ENCODE measurements around the gene KCNJ11. TPM values are rescaled to one million over a fixed set of nuclear protein-coding genes. Genes with fewer than 3 reads are reported as not detected.

Gene KCNJ11
- total and polyA plus RNA-seq, 9 donors = 12.9 to 23.5 (median 16.9) TPM

- H3K9me3 ChIP-seq (replicated peaks; ENCODE audit: control insufficient read depth, low read depth, low read length) = no peaks in the 10 kb centered on the region
- 100% methylated on average over 1 of the region's 6 CpGs for WGBS (ENCODE audit: insufficient coverage)
- H3K36me3 ChIP-seq (ENCODE audit: control insufficient read depth, insufficient read depth, low read length) = no peaks in the 10 kb centered on the region
- H3K27ac ChIP-seq (ENCODE audit: low read length) = no peak overlapping the region
- peaks cover 8% of the 10 kb centered on the region for H3K27me3 ChIP-seq (ENCODE audit: control insufficient read depth, insufficient read depth, low read length)
- peaks cover 12% of the 10 kb centered on the region for H3K4me1 ChIP-seq (ENCODE audit: control insufficient read depth, insufficient read depth, low read length)
- no peak for DNase-seq
- no peak overlapping the region for H3K4me3 ChIP-seq (ENCODE audit: low read length)
Observed at GRCh38 chr11:17393472-17393871, 5.0 kb upstream of the KCNJ11 start.

GRCh38 chr11:17392872-17393271 is 4.4 kb upstream of the KCNJ11 start:
- Histone ChIP-seq H3K27ac (ENCODE audit: low read length) (no peak overlapping the region), H3K4me1 (ENCODE audit: control insufficient read depth, insufficient read depth, low read length) (peaks cover 13% of the 10 kb centered on the region), H3K27me3 (ENCODE audit: control insufficient read depth, insufficient read depth, low read length) (peaks cover 9% of the 10 kb centered on the region), H3K36me3 (ENCODE audit: control insufficient read depth, insufficient read depth, low read length) (no peaks in the 10 kb centered on the region), H3K4me3 (ENCODE audit: low read length) (no peak overlapping the region), H3K9me3 (replicated peaks; ENCODE audit: control insufficient read depth, low read depth, low read length) (no peaks in the 10 kb centered on the region)
- 76% methylated on average over 13 of the region's 14 CpGs for WGBS (ENCODE audit: insufficient coverage)
- no peak for DNase-seq

DNA sequence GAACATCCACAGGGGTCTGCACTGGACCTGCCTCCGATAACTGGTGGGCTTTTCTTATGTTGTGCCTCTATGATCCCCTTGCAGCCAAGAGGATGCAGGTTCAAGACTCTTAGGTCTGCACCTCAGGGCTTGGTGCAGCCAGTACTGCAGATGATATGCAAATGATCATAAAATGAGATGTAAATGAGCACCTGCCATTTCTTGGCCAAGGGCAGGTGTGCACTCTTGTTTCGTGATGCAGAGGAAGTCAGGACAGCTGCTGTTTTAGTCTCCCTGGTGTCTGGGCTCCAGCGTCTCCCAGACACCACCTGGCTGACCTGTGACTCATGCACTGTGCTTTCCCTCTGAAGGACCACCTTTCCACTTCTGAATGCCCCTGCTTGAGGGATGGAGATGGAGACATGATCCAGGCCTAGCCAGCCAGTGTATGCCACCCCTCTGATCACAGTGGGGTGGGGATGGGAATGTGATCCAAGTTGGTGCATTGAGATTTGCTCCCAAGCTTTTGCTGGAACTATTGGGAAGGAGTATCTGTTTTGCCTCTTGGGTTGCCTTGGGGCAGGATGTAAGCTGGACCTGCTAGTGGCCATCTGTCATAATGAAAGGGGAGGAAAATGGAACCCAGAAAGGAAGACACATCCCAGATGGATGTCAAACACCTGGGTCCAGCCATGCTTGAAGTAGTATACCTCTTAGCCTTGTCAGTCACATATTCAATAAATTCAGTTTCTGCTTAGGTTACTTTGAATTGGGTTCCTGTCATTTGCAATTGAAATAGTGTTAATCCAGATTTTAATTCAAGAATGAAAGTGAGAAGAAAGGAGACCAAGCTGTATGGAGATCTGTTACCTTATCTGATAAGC is 3.3 kb upstream of the KCNJ11 start:
- Histone ChIP-seq H3K4me3 (ENCODE audit: low read length) (no peak overlapping the region), H3K27me3 (ENCODE audit: control insufficient read depth, insufficient read depth, low read length) (peaks cover 9% of the 10 kb centered on the region), H3K27ac (ENCODE audit: low read length) (no peak overlapping the region), H3K9me3 (replicated peaks; ENCODE audit: control insufficient read depth, low read depth, low read length) (no peaks in the 10 kb centered on the region), H3K36me3 (ENCODE audit: control insufficient read depth, insufficient read depth, low read length) (peaks cover 3% of the 10 kb centered on the region), H3K4me1 (ENCODE audit: control insufficient read depth, insufficient read depth, low read length) (peaks cover 17% of the 10 kb centered on the region)
- DNase-seq = no peak
- 29% methylated on average over 1 of the region's 3 CpGs for WGBS (ENCODE audit: insufficient coverage)

DNA sequence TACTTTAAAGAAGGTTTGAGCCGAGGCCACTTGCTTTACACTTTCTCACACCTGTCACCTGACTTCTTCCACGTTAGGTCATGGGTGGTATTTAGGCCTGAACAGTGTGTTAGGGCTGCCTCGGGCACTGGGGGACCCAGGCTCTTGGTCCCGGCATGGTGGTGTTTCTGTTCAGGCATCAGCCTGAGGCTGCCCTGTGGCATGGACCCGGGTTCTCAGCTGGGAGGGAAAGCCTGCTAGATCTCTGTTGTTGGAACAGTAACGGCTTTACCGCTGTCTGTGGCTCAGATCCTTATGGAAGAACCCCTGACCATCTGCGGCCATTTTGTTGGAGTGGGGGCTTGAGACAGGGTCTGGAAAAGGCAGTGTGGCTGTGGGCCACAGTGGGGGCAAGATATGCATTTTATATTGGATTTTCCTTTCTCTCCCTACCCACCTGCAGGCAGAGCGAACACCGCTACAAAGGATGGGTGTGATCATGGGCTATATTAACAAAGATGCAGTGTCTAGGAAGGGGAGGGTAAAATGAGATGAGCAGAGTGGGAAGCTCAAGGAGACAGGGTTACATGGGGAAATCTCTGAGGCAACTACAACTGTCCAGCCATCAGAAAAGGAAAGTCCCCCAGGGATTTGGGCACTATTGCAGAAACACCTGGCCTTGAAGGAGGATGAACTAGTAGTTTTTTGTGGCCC is 1.6 kb upstream of the KCNJ11 start:
- Histone ChIP-seq H3K27ac (ENCODE audit: low read length) (no peak overlapping the region), H3K9me3 (replicated peaks; ENCODE audit: control insufficient read depth, low read depth, low read length) (no peaks in the 10 kb centered on the region), H3K4me1 (ENCODE audit: control insufficient read depth, insufficient read depth, low read length) (peaks cover 26% of the 10 kb centered on the region), H3K36me3 (ENCODE audit: control insufficient read depth, insufficient read depth, low read length) (peaks cover 3% of the 10 kb centered on the region), H3K4me3 (ENCODE audit: low read length) (no peak overlapping the region), H3K27me3 (ENCODE audit: control insufficient read depth, insufficient read depth, low read length) (peaks cover 9% of the 10 kb centered on the region)
- no peak for DNase-seq
- 48% methylated on average over 5 of the region's 10 CpGs for WGBS (ENCODE audit: insufficient coverage)

DNA sequence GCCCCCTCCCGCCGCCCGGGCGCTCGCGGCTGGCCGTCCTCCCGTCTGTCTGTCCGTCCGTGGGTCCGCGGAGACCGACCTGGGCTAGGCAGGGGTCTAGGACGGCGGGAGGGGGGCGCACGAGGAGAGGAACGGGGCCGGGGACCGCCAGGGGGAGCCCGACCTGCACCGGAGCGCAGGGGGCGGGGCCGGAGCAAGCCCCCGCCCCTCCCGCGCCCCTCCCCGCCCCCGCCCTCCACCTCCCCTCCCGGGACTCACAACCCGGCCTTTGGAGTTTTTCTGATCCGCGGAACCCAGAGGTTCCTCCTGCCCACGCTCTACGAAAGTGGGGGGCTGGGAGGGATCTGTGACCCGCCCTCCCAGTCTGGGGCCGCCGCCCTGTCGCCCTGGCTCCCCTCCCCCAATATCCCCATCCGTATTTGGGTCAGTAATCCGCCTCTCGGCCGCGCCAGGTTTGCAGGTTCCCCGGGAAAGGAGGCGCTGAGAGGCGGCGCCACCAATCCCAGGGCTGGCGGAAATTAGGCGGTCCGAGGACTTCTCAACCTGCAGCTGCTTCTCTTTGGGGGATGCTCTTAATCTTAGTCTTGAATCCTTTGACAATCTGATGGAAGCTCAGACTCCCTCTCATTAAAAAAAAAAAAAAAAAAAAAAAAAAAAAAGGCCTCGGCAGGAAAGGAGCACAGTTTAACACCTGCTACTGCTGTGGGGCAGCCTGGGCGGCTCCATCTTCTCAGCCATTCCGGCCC is 925 bp upstream of the KCNJ11 start:
- peak; percentile 67 for DNase-seq
- peaks cover 26% of the 10 kb centered on the region for H3K4me1 ChIP-seq (ENCODE audit: control insufficient read depth, insufficient read depth, low read length)
- peaks cover 9% of the 10 kb centered on the region for H3K27me3 ChIP-seq (ENCODE audit: control insufficient read depth, insufficient read depth, low read length)
- peak overlapping the region; percentile 69 for H3K27ac ChIP-seq (ENCODE audit: low read length)
- WGBS (ENCODE audit: insufficient coverage) = under 1% methylated on average over 28 of the region's 55 CpGs
- H3K9me3 ChIP-seq (replicated peaks; ENCODE audit: control insufficient read depth, low read depth, low read length) = no peaks in the 10 kb centered on the region
- H3K36me3 ChIP-seq (ENCODE audit: control insufficient read depth, insufficient read depth, low read length) = peaks cover 3% of the 10 kb centered on the region
- H3K4me3 ChIP-seq (ENCODE audit: low read length) = peak overlapping the region; percentile 54

DNA sequence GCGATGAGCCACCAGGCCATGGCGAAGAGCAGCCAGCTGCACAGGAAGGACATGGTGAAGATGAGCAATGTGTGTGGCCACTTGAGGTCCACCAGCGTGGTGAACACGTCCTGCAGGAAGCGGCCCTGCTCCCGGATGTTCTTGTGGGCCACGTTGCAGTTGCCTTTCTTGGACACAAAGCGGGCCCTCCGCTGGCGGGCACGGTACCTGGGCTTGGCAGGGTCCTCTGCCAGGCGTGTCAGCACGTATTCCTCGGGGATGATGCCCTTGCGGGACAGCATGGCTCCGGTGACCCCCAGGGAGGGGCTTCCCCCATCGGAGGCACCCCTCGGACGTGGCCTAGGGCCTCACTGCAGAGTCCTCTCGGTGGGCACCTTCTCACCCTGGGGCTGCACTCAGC is 648 bp downstream of the KCNJ11 start:
- 93% methylated on average over 20 of the region's 20 CpGs for WGBS (ENCODE audit: insufficient coverage)
- Histone ChIP-seq H3K27me3 (ENCODE audit: control insufficient read depth, insufficient read depth, low read length) (peaks cover 9% of the 10 kb centered on the region), H3K27ac (ENCODE audit: low read length) (no peak overlapping the region), H3K4me3 (ENCODE audit: low read length) (no peak overlapping the region), H3K9me3 (replicated peaks; ENCODE audit: control insufficient read depth, low read depth, low read length) (no peaks in the 10 kb centered on the region), H3K4me1 (ENCODE audit: control insufficient read depth, insufficient read depth, low read length) (peaks cover 31% of the 10 kb centered on the region), H3K36me3 (ENCODE audit: control insufficient read depth, insufficient read depth, low read length) (peaks cover 8% of the 10 kb centered on the region)
- DNase-seq = no peak

GRCh38 chr11:17387254-17387653 is 1.2 kb downstream of the KCNJ11 start:
- H3K27ac ChIP-seq (ENCODE audit: low read length) = no peak overlapping the region

DNA sequence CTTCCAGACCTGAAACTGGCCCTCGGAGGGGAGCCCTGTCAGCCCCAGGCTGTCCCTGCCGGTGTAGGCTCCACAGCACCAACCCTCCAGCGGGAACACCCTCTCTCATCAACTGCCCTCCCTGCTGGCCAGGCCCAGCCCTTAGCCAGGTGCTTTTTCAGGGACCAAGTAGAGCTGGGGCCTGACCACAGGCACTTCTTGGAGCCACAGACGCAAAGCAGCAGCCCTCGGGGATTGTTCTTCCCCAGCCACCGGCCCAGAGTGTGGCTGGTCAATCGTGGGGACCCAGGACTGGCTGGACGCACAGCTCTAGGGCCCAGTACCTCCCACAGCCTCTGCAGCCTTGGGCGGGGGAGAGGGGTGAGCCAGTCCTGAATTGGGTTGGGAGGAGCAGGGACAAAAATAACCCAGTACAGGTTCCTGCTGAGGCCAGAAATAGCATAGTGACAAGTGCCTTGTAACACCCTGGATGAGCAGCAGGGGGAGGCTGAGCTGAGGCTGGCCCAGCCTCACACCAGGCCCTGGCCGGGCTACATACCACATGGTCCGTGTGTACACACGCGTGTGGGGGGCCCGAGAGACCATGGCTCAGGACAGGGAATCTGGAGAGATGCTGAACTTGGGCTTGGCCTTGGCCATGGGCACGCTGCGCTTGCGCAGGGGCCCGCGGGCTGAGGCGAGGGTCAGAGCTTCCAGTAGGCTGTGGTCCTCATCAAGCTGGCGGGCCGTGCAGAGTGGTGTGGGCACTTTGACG is 2.0 kb downstream of the KCNJ11 start:
- Histone ChIP-seq H3K27ac (ENCODE audit: low read length) (peak overlapping the region; percentile 71), H3K4me1 (ENCODE audit: control insufficient read depth, insufficient read depth, low read length) (peaks cover 31% of the 10 kb centered on the region), H3K27me3 (ENCODE audit: control insufficient read depth, insufficient read depth, low read length) (peaks cover 9% of the 10 kb centered on the region), H3K9me3 (replicated peaks; ENCODE audit: control insufficient read depth, low read depth, low read length) (no peaks in the 10 kb centered on the region), H3K4me3 (ENCODE audit: low read length) (peak overlapping the region; percentile 41), H3K36me3 (ENCODE audit: control insufficient read depth, insufficient read depth, low read length) (peaks cover 8% of the 10 kb centered on the region)
- peak; percentile 70 for DNase-seq
- 67% methylated on average over 19 of the region's 23 CpGs for WGBS (ENCODE audit: insufficient coverage)

More at GRCh38 chr11:17387254-17387653, 1.2 kb downstream of the KCNJ11 start:
- no peaks in the 10 kb centered on the region for H3K9me3 ChIP-seq (replicated peaks; ENCODE audit: control insufficient read depth, low read depth, low read length)
- DNase-seq = no peak
- H3K36me3 ChIP-seq (ENCODE audit: control insufficient read depth, insufficient read depth, low read length) = peaks cover 8% of the 10 kb centered on the region
- peaks cover 31% of the 10 kb centered on the region for H3K4me1 ChIP-seq (ENCODE audit: control insufficient read depth, insufficient read depth, low read length)
- peaks cover 9% of the 10 kb centered on the region for H3K27me3 ChIP-seq (ENCODE audit: control insufficient read depth, insufficient read depth, low read length)
- WGBS (ENCODE audit: insufficient coverage) = 95% methylated on average over 20 of the region's 20 CpGs
- H3K4me3 ChIP-seq (ENCODE audit: low read length) = no peak overlapping the region

DNA sequence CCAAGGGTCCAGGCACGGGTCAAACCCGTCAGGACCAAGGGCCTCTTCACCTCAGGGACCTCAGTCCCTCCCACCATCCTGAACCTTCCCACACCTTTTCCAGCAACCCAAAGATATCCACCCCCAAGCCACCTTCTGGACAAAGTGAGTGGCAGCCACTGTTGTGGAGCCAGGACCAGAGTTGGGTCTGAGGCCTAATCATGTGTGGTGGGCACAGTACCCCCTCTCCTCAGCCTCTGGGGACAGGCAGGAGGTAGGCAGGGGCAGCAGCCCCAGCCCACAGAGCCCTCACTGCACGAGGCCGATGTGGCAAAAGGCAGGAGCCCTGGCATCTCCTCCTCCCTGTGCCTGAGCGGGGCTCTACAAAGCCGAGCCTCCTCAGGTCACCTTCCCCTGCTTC is 2.5 kb downstream of the KCNJ11 start:
- 63% methylated on average over 6 of the region's 6 CpGs for WGBS (ENCODE audit: insufficient coverage)
- Histone ChIP-seq H3K9me3 (replicated peaks; ENCODE audit: control insufficient read depth, low read depth, low read length) (no peaks in the 10 kb centered on the region), H3K4me3 (ENCODE audit: low read length) (peak overlapping the region; percentile 41), H3K27ac (ENCODE audit: low read length) (peak overlapping the region; percentile 71), H3K4me1 (ENCODE audit: control insufficient read depth, insufficient read depth, low read length) (peaks cover 31% of the 10 kb centered on the region), H3K36me3 (ENCODE audit: control insufficient read depth, insufficient read depth, low read length) (peaks cover 8% of the 10 kb centered on the region), H3K27me3 (ENCODE audit: control insufficient read depth, insufficient read depth, low read length) (peaks cover 9% of the 10 kb centered on the region)
- no peak for DNase-seq

Measured in muscle of leg (tissue), 11 donors.